HG03175 (cell line): ENCODE results near the gene MRPL39.

Experiments used
- ATAC-seq: cut with Tn5 transposase; IDR thresholded peaks from one replicate; pipeline ENCODE4 v1.9.1; 2021; ENCODE audit warnings: mild to moderate bottlenecking, moderate library complexity; ENCODE audit not compliant: unreplicated experiment

The MRPL39 gene

GRCh38 chr21:25615880-25616279, 8.6 kb upstream of the MRPL39 start:
- ATAC-seq = no peak

GRCh38 chr21:25614441-25614840, 7.2 kb upstream of the MRPL39 start:
- no peak for ATAC-seq

- ATAC-seq = peak; percentile 81
These were observed 910 bp upstream of the MRPL39 start for GRCh38 chr21:25608044-25608737.

- ATAC-seq = no peak
These were observed 17.4 kb downstream of the MRPL39 start for GRCh38 chr21:25589887-25590286.

- ATAC-seq = no peak
These were observed 20.5 kb downstream of the MRPL39 start for GRCh38 chr21:25586791-25587190.

GRCh38 chr21:25586326-25586725, 21.0 kb downstream of the MRPL39 start:
- ATAC-seq = no peak

GRCh38 chr21:25584833-25585676, 22.2 kb downstream of the MRPL39 start:
- no peak for ATAC-seq

GRCh38 chr21:25583370-25584130, 23.7 kb downstream of the MRPL39 start:
- ATAC-seq = no peak

- ATAC-seq = no peak
These were observed 24.4 kb downstream of the MRPL39 start for GRCh38 chr21:25582888-25583287.

- no peak for ATAC-seq
These were observed 25.0 kb downstream of the MRPL39 start for GRCh38 chr21:25582164-25582790.

- ATAC-seq = no peak
These were observed 25.7 kb downstream of the MRPL39 start for GRCh38 chr21:25581582-25581981.

- no peak for ATAC-seq
These were observed 26.4 kb downstream of the MRPL39 start for GRCh38 chr21:25580912-25581260.

- ATAC-seq = no peak
These were observed 27.9 kb downstream of the MRPL39 start for GRCh38 chr21:25579226-25580013.

- ATAC-seq = peak; percentile 22
These were observed 29.0 kb downstream of the MRPL39 start for GRCh38 chr21:25578056-25578961.

- ATAC-seq = no peak
These were observed 29.7 kb downstream of the MRPL39 start for GRCh38 chr21:25577424-25578055.

- peak; percentile 23 for ATAC-seq
These were observed 33.7 kb downstream of the MRPL39 start for GRCh38 chr21:25573409-25574206.

- peak; percentile 59 for ATAC-seq
These were observed 34.4 kb downstream of the MRPL39 start for GRCh38 chr21:25572861-25573310.

GRCh38 chr21:25571726-25572121, 35.6 kb downstream of the MRPL39 start:
- no peak for ATAC-seq
